Fibroblast of skin of scalp (primary cell): ENCODE measurements around the gene EXOC4.
"Not testable (repeated sequence)": the region's sequence is repeated elsewhere in the genome, so short reads cannot be mapped to it uniquely, and the experiment has no call there.

Experiments used
- DNase-seq: peaks from one replicate; pipeline ENCODE4 v3.0.0-alpha.2; 2013

EXOC4 gene

DNA sequence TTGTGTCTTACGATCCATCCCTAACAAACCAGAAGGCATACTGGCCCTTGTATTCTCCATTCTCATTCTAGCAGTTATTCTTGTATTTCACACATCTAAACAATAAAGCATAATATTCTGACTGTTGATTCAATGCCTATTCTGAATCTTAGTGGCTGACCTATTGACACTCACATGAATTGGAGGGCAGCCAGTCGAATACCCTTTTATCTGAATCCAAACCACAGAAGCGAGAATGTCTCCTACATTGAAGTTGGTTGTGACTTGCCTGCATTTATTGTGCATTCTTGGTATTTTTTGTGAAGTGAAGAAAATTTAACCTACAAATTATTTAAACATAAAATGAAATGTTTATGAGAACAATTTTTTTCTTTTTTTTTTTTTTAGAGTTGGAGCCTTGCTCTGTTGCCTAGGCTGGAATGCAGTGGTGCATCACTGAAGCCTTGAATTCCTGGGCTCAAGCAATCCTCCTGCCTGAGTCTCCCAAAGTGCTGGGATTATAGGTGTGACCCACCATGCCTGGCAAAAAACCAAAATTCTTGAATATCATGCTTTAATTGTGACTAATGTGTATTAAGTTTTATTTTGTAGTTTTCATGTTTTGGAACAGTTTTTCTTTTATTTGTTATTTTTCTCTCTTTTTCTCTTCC, 22.7 kb downstream of the EXOC4 start:
- DNase-seq, result peak; percentile 65

DNA sequence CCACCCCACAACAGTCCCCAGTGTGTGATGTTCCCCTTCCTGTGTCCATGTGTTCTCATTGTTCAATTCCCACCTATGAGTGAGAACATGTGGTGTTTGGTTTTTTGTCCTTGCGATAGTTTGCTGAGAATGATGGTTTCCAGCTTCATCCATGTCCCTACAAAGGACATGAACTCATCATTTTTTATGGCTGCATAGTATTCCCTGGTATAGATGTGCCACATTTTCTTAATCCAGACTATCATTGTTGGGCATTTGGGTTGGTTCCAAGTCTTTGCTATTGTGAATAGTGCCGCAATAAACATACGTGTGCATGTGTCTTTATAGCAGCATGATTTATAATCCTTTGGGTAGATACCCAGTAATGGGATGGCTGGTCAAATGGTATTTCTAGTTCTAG, 26.1 kb downstream of the EXOC4 start:
- not testable (repeated sequence) for DNase-seq

- DNase-seq, result no peak
These were observed 29.2 kb downstream of the EXOC4 start for GRCh38 chr7:133282094-133282493.

DNA sequence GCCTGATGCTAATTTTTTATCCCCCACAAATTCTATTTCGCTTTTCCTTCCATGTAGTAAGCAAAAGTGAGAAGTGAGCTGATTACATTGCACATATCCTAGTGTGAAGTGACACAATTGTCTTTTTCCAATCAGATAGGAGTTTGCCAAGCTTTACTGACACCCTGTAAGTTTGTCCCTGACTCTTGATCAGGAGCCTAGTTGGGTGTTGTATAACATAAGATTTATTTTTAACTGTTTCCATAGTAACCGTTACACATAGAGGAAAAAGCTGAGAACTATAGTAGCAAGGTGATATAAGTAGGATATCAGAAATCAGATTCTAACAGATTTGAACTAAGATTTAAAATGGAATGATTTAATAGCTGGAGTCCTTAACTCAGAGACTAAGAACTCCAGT, 31.2 kb downstream of the EXOC4 start:
- DNase-seq, result no peak

GRCh38 chr7:133288970-133289369, 36.1 kb downstream of the EXOC4 start:
- DNase-seq, result no peak

- no peak for DNase-seq
These were observed 37.2 kb downstream of the EXOC4 start for GRCh38 chr7:133290041-133290440.

DNA sequence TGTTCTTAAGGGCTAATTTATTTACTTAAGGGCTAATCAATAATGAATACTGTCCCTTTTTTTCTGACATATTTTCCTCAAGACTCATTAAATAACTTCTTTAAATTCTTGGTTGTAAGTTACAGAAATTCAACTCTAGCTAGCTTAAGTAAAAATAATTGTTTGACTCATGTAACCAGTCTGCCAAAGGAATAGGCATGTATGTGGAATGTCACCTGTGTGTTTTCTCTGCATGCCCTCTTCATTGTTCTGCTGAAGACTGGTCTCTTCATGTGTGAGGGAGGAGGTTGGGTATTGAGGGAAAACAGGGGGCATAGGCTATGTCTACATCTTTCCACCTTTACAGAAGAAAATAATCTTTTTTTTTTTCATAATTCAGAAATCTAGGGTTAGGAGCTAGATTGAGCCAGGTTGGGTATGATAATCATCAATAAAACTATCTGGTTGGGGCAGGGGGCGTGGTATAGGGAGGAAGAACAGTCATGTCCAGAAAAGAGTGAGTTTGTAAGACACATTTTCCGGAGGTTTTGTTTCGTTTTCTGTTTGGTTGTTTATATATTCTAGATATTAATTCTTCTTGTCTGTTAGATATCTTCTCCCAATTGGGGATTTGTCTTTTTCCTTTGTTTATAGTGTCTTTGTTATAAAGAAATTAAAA, 37.9 kb downstream of the EXOC4 start:
- DNase-seq, result no peak

DNA sequence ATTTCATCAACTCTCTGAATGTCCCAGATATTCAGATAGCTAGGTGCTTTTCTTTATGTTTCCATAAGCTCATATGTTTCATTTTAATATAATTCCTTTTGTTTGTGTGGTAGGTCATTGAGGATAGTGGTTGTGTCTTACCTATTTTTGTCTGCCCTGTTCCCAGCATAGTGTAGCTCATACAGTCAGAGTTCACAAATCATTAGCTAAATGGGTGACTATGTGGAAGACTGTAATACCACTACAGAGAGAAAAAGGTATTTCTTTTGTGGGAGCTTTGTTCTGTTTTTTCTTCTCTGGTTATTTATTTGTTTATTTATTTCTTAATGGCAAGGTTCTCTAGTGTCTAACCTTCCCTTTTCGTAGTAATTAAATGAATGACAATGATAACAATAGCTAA, 39.8 kb downstream of the EXOC4 start:
- no peak for DNase-seq

DNA sequence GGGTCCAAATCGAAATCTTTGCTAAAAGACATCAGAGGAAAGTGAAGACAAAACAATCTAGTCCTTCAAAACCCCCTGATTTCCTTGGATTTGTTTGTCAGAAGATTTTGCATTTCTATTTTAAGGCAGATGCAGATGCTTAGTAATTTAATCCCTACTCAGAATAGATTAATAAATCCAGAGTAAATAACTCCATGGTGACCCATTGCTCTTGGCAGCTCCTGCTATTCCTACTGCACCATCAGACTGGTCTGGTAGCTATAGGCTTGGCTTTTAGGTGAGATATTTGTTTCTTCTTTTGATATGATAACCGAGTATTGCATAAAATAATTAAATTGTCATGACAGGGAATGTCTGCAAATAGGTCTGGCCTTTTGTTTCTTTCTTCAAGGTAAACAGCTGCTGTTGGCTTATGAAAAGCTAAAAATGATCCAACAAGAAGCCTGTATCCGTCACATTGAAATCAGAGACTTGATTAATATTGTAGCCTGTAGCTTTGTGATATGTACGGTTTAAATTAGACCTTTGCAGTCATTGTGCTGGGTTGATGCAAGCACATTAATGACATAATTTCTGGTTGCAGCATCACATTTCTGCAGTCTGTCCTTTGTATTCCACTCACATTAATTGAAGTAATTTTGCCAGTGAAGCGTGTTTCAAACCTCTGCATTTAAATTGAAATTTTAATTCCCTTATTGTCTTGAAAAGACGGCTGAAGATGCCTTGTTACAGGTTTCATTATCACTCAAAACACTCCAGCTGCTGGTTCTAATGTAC, 40.7 kb downstream of the EXOC4 start:
- no peak for DNase-seq

DNA sequence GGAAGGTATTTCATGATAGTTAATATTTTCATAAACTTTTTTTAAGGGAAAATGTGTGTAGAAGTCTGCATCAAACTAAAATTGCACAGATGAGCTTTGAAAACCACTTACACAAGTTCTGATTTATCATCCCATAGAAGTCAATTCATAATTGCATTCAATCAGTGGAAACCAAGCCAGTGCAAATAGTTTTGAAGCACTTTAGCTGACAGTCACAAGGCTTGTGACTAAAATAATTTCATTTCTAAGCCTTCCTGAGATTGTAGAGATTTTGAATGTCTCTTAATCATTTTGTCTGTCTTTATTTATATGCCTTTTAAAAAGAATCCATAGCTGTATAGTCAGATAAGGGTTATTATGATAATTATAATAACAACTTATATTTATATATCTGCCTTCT, 41.4 kb downstream of the EXOC4 start:
- DNase-seq, result no peak

GRCh38 chr7:133295484-133295883, 42.6 kb downstream of the EXOC4 start:
- DNase-seq, result no peak

- no peak for DNase-seq
These were observed 44.2 kb downstream of the EXOC4 start for GRCh38 chr7:133297093-133297492.

DNA sequence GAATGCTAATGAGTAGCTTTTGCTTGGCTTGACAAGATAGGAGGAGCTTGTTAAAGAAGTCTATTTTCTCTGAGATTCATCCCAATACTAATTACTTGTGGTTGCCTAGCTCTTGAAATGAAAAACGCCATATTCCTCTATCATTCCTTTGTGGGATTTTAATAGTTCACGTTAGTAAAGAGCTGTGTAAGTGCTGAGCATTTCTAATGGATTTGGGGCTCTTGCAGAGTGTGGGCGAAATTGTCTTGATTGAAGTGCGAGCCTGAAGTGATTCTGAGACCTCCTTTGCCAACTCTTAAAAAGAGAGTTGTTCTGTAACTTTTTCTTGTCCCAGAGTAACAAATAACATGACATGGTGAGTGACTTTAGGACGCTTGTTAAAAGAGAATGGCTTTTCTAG, 45.2 kb downstream of the EXOC4 start:
- no peak for DNase-seq

- no peak for DNase-seq
These were observed 46.8 kb downstream of the EXOC4 start for GRCh38 chr7:133299676-133300075.

DNA sequence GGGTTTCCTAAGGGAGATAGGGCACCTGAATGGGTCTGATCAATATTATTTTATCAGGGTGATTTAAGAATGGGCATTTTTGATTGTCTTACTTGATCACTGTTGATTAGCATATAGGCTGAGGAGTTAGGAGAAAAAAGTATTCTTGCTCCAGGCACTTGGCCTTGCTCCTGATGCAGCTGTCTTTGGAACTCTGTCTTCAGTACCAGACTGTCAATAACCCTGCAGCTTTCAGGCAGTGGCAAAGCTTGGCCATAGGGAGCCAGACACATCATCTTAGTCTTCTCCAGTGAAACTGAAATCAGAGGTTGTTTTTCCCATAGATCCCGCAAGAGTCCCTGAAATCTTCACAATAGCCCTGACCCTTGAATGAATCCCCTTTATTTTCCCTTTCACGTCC, 47.2 kb downstream of the EXOC4 start:
- no peak for DNase-seq

DNA sequence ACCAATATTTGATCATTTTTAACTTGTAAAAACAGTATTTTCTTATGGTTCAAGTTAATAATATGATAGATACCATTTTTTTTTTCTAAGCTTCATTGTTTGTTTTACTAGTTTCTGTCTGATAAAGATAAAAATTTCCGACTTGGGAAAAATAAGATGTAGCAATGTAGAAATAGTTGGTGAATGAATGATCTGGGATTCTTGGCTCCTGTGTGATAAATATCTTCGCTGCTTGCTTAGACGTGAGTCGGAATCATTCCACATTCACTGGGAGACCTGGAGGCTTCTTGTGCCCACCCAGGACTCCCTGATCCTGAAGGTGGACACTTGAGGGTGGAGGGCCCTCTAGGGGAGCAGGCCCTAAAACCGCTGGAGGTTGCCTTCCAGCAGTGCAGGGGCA, 47.9 kb downstream of the EXOC4 start:
- DNase-seq, result no peak

- no peak for DNase-seq
These were observed 48.6 kb downstream of the EXOC4 start for GRCh38 chr7:133301444-133301843.

GRCh38 chr7:133303372-133303771, 50.5 kb downstream of the EXOC4 start:
- DNase-seq, result no peak

DNA sequence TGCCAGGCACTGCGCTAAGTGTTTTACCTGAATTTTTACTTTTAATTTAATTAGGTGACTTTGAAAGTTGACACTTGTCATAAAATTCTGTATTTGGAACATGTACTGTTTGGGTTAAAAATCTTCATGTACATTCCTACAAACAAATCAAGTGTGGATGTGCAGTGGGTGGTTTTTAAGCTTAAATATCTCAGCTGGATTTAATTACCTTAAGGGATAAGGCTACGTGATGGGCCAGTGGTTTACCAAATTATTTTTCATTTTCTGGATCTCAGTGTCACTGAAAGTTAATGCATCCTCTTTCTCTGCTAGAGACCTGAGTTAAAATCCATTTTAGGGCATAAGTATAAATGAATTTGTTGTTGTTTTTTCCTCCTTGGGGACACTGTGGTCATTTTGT, 51.1 kb downstream of the EXOC4 start:
- peak; percentile 51 for DNase-seq

DNA sequence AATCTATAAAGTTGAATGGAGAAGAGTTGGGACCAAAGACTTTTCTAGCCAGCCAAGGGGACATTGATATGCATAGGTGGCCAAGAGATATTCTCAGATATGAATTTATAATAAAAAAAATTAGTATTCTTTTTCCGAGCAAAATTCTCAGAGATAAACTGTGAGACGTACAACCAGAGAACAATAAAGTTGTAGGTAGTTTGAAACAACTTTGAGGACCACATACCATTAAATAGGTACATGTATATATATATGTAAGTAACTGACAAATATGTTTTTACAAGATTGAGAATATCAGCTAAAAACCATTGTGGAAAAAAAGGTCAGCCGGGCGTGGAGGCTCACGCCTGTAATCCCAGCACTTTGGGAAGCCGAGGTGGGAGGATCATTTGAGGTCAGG, 56.5 kb downstream of the EXOC4 start:
- no peak for DNase-seq

- DNase-seq, result peak; percentile 29
These were observed 57.5 kb downstream of the EXOC4 start for GRCh38 chr7:133310232-133310862.

DNA sequence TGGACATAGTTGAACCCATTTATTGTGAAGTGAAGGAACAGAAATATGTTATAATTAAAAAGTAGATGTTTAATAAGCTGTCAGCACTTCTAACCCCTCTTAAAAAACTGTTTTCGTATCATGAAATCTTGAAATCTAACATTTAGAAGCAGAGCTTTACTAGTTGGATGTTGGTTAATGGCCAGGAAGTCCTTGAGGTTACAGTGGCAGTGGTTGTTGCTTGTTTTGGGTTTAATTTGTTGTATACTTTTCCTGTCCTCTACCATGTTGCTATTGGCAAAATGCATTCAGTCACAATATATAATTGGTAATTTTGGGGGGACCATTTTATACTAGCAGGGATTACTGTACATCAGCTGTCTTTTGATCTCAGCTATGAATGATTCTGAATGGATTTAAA, 60.7 kb downstream of the EXOC4 start:
- DNase-seq, result no peak

GRCh38 chr7:133314084-133314483, 61.2 kb downstream of the EXOC4 start:
- no peak for DNase-seq
